ENCODE data around the gene BLCAP. TPM values are rescaled to one million over a fixed set of nuclear protein-coding genes. Genes with fewer than 3 reads are reported as not detected.
"Not testable (repeated sequence)": the region's sequence is repeated elsewhere in the genome, so short reads cannot be mapped to it uniquely, and the experiment has no call there.

Gene BLCAP, protein sequence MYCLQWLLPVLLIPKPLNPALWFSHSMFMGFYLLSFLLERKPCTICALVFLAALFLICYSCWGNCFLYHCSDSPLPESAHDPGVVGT
- total RNA-seq (2014; rRNA removed; shearing (Covaris generic)), result 29.1 and 32.6 TPM in 2 replicates

DNA sequence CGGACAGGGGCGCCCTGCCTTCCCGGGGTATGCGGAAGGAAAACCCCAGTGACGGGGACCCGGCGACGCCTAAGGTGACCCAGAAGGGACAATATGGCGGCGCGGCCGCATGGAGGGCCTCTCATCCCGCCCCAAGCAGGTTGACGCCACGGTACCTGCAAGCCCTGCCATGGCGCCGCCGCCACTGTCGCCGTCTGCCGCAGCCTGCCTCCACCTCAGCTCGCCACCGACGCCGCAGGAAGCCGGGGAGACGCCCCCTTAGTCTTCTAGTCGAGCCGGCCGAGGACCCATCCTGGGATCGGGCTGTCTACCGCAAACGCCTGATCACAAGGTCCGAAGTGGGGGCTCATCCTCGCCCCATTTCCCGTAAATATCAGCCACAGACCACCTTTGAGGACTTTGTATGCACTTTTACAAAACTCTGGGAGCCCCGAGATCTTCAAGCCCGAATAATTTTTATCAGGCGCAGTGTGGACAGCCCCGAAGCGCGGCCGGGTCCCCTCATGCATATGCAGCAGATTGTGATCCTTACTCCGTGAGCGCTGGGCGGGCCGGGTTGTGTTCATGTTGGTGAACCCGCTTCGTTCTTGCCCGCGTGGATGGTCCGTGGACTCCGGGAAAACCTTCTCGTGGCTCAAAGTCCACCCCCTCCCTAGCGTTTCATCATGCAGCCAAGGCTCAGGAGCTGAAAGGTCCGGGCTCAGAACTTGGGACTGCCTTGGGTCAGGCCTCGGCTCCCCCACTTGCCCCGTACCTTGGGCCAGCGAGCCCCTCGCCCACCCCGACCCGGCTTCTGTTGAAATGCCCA lies at the start of gene BLCAP:
BLCAP (minus strand) TSS at position 239 of the 808 bp plus-strand sequence. CDS start 8,702 bp downstream, outside the sequence.
- peak; percentile 86 for DNase-seq (ENCODE audit: low read depth)

DNA sequence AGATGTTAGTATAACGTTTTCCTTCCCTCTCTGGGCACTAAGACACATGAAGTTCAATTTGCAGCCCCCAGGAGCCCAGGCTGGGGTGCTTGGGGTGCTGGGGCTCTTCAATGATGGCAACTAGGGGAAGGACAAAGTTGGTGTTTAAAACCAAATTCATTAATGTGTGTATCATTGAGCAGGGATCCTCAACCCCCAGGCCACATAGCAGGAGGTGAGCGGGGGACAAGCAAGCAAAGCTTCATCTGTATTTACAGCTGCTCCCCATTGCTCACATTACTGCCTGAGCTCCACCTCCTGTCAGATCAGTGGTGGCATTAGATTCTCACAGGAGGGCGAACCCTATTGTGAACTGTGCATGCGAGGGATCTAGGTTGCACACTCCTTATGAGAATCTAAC lies 49.8 kb upstream of the BLCAP start:
- not testable (repeated sequence) for DNase-seq (ENCODE audit: low read depth)

DNA sequence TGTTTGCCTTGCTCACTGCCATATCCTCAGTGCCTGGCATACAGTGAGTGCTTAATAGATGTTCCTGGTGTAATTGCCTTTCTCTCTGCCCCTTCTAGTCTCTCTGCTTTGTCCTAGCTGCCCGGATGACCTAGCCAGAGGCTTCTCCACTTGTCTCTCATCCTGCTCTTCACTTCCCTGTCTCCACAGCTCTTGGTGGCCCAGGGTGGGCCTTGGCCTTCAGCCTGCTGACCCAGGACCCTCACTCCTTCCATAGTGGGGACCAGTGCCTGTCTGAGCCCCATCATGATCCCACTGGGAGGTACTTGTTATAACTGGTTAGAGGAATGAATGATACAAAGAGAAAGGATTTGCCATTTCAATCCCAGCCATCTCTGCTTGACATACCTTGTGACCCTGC lies 49.2 kb upstream of the BLCAP start:
- DNase-seq (ENCODE audit: low read depth), result no peak

DNA sequence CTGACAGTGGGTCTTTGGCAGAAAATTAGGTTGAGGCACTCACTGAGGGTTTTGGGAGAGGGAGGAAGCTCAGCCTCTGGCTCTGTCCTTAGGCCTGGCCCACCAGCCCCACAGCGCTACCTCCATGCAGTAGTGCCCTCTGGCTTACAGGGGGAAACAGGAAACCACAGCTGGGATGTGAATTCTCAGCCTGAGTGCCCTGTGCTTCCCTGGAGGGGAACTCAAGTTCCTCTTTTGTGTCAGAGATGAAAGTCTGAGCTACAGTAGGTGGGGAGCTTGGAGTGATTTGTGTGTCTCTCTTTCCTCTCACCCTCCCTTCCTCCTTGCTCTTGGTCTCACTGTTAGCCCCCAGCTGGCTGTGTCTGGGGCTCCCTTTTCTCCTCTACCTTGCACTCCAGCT lies 48.2 kb upstream of the BLCAP start:
- DNase-seq (ENCODE audit: low read depth), result no peak

DNA sequence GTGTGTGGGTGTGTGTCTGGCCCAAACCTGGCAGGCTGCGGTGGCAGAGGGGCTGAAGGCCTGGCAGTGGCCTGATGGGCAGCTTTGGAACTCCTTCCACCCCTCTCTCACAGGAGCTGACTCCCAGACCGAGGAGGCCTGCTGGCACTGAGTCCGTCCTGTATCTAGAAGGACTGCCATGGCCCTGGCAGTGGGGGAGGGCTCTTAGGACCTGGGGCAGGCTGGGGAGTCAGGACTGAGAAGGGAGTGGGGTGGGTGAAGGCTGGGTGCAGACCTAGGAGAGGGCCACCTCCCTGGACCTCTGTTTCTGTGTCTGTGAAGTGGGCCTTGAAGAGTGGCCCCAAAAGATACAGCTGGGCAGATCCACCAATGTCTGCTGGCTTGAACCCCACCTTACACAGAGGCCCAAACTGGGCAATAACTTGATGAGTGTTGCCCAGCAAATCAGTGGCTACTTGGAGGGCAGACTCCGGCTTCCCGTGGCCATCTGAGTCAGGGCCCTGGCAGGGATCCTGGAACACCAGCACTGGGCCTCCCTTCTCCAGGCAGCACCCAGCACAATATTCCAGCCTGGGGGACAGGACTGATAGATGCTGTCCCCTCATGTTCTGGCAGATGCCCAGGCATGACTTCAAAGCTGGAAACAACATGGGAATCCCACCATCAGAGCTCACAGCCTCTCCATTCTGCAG lies 46.7 kb upstream of the BLCAP start:
- no peak for DNase-seq (ENCODE audit: low read depth)

DNA sequence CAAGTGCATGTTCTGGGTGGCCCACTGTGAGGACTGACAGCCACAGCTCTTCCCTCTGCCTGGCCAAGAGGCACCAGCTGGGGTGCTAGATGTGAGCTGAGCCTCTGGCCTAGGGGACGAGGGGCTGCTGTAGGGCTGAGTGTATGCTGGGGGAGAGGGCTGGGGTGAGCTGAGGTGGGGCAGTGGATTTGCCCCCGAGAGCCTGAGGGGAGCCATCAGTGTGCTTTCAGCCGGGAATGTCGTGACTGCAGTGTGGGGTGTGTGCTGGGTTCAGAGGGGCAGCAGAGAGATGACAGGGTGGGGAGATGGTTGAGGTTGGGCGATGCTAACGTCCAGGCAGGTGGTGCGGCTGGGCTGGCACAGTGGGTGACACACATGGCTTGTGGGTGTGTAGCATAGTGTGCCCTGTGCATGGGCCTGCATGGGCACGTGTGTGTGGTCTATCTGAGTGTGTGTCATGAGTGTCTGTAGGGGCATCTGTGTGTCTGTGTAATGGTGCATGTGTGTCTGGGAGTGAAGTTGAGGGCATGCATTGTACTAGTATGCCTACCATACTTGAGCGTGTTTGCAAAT lies 46.0 kb upstream of the BLCAP start:
- no peak for DNase-seq (ENCODE audit: low read depth)

DNA sequence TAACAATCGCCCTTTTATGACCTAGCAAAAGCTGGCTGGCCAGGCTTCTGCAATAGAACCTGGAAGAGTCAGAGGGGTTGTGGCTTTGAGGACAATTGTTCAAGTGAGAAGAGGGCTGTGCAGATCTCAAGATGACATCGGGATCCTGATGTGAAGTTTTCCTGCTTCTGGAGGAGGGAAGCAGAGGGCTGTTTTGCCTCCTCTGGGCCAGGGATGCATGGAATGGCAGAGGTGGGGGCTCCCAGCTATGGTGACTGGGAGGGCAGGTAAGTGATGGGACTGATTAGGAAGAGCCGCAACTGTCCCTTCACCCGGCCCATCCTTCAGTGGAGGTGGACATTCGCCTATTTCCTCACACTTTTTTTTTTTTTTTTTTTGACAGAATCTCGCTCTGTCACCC lies 43.4 kb upstream of the BLCAP start:
- no peak for DNase-seq (ENCODE audit: low read depth)

DNA sequence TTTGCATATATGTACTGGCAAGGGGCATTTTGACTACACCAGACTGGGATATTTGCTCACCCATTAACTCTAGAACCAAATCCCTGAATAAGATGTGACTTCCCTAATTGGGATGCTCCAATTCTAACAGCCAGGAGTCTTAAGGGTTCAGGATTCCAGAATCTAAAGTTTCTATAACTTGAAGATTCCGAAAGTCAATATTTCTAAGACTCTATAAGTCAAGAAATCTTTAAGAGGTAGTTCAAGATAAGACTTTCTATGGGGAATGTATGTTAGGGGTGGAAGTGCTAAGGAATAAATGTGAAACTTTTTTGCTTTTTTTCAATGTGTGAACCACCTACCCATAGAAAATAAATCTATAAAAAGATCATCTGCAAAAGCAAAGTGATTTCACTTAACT lies 42.7 kb upstream of the BLCAP start:
- no peak for DNase-seq (ENCODE audit: low read depth)

DNA sequence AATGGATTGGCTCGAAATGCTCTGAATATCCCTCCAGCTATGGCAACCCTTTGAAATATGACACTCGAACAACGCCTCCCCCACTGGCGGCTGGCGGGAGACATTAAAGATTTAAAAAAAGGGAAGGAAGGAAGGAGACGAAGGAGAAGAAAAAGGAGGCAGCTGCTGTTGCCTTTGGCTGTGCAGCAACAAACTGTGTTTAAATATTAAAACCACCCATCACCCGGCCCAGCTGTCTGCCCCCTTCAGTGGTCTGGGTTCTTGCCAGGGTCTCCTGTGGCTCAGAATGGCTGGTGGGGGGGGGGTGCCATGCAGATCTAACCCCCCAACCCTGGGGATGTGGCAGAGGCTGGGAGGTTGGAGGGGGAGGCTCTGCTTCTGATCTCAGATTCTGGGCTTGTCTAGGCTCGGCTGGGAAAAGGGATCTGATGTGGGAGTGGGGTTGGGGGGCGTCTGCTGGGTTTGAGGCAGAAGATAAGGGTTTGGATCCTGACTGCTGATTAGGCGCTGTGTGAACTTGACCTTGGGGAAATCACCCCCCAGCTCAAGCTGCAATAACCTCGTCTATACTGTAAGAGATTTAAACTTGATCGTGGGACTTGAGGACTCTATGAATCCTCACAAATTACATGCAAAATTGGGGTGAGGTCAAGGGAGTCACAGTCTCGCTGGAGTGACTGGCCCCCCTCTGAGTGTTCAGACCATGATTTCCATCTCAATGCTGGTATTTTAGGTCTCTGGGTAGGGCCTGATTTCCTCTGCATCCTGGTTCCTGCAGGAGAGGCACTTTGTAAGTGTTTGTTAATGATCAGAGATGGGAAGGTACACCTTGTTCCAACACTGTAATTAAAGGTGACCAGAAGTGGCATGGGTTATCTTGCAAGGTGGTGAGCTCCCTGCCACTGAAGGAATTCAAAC lies 40.3 kb upstream of the BLCAP start:
- DNase-seq (ENCODE audit: low read depth), result peak; percentile 12

DNA sequence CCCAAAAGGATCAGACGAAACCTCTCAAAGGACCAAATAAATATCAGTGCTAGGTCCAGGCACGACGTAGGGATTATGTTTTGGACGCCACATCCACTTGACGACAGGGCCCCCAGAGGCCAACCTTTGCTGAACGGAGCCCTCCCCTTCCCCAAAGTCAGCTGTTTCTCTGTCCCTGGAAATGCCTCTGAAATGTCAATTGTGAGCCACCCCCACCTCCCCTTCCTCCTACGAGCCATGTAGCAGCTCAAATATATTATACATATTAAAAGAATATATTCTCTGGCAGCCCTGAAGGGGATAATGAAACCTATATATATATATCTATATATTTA lies 39.6 kb upstream of the BLCAP start:
- no peak for DNase-seq (ENCODE audit: low read depth)

DNA sequence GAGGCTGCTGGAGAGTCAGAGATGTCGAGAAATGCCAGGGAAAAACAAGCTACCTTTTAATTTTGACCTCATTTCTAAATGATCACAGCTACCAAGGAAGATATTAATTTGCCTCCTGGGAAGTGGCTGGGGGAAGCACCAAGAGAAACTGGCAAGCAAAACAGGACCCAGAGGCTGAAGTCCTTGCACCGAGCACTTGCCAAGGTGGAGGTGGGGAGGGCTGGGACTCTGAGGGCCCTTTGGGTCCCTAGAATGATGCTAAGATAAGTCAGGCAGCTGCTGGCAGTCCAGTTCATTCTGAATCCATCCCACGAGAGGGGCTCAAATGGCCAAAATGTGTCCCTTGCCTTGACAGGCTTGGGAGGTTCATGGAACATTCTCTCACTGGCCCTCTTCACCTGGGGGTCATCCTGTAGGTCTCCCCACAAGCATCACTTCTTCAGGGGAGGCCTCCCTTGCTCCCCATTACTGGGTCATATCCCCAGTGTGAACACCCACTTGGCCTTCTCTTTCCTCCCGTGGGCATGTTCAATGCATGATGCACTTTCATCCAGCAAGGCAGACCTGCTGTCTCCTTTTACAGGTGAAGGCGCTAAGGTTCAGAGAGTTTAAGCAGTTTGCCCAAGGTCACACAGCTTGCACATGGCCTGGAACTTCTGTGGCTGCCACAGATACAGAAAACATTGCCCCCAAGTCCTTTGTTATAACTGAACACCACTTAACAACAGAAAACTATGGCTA lies 39.1 kb upstream of the BLCAP start:
- DNase-seq (ENCODE audit: low read depth), result no peak

DNA sequence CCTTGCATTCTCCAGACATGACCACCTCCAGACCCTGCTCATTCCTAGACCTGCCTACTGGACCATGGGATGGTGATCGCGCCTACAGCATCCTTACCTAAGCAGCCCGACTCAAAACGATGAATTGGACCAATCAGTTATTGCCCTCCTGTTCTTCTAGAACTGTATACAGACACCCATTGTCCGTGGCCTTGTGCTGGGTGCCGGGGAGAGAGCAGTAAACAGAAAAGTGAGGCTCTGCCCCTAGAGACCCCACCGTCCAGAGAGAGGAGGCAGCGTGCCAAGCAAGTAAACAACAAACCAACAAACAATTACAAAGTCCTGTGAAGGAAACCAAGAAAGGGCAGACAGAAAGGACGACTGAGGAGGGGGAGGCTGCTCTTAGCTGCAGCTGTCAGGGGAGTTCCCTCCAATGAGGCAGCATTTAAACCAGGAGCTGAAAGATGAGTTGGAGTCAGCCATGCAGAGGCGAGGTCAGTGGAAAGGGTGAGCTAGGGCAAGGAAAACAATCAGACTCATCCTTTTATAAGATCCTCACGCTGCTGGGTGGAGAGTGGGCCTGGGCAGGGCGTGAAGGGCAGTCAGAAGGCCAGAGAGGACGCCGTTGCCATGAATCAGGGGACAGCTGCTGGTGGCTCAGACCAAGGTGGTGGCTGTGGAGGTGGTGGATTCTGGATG lies 37.6 kb upstream of the BLCAP start:
- peak; percentile 7 for DNase-seq (ENCODE audit: low read depth)

DNA sequence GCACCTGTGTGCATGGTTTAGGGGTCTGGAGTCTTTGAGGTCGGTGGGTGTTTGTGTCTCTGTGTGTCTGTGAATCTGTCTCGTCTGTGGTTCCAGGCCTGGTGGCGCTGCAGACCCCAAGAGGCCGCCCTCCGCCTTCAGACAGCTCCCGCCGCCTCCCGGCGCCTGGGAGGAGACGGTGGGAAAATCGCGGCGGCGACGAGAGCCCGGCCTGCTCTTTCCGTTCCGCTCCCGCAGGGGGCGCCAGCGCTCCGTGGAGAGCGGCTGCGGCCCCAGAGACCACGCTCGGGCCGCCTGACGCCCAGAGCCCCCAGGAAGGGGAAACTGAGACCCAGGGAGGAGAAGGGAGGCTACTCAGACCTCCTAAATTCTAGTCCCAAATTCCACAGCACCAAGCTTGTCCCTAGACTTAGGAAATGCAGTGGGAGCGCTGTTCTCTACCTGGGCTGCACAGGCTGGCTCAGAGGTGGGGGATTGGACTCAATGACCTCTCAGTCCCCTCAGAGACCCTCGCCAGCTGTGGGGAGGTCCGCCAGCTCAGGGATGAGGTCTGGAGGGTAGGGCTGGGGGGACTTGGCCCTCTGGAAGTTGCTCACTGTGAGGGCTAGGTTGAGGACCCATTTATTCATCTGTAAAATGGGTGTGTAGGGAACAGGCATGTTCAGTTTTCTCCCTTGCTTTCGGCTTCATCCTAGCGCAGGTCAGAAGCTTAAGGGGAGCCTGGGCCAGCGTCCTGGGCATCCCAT lies 36.9 kb upstream of the BLCAP start:
- DNase-seq (ENCODE audit: low read depth), result peak; percentile 53

DNA sequence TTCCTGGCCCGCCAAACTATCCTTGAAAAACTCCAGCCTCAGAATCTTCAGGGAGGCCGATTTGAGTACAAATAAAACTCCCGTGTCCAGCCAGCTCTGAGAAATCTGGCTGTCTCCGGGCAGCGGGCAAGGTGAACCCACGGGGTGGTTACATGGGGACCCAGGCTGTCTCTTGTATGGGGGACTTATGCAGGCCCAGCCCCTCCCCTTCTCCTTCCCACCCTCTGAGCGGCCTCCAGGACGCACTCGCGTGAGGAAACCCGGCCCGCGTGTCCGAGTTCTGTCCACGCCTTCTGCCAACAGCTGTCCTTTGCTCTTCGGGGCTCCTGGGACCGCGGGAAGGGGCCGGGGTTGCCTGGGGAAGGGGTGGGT lies 36.3 kb upstream of the BLCAP start:
- no peak for DNase-seq (ENCODE audit: low read depth)

DNA sequence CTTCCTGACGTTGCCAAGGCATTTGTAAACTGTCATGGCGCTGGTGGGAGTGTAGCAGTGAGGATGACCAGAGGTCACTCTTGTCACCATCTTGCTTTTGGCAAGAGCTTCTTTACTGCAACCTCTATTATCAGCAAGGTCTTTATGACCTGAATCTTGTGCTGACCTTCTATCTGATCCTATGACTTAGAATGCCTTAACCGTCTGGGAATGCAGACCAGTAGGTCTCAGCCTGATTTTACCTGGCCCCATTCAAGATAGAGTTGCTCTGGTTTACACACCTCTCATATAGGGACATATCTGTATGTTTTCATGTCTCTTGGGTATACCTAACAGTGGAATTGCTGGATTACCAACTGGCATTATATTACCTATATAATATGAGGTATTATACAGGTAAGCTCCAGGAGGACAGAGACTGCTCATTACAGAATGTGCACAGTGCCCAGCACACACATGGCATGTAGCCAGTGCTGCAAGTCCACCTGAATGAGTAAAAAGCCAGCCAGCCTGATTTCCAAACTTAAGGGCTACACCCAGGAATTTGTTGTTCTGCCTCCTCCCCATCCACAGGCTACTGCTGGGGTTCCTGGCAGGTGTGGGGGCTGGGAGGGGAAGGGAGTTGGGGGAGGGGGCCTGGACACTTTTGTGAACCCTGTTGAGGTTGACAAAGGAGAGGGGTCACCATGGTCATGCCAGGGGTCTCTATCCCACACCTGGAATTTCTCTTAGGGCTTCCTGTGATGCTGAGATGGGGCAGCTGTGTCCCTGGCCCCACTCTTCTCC lies 35.2 kb upstream of the BLCAP start:
- no peak for DNase-seq (ENCODE audit: low read depth)

DNA sequence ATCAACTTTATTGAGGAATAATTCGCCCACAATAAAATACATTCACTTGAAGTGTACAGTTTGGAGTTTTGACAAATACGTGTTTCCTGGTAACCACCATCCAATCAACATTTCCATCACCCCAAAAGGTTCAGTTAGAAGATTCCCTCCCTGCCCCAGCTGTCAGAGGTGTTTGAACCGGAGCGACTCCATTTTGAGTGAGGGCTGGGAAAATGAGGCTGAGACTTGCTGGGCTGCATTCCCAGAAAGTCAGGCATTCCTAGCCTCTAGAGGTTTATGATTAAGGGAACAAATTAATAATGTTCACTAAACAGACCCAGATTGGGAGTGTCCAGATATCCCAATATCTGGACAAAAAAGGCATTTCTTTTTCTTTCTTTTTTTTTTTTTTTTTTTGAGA lies 33.0 kb upstream of the BLCAP start:
- DNase-seq (ENCODE audit: low read depth), result no peak

DNA sequence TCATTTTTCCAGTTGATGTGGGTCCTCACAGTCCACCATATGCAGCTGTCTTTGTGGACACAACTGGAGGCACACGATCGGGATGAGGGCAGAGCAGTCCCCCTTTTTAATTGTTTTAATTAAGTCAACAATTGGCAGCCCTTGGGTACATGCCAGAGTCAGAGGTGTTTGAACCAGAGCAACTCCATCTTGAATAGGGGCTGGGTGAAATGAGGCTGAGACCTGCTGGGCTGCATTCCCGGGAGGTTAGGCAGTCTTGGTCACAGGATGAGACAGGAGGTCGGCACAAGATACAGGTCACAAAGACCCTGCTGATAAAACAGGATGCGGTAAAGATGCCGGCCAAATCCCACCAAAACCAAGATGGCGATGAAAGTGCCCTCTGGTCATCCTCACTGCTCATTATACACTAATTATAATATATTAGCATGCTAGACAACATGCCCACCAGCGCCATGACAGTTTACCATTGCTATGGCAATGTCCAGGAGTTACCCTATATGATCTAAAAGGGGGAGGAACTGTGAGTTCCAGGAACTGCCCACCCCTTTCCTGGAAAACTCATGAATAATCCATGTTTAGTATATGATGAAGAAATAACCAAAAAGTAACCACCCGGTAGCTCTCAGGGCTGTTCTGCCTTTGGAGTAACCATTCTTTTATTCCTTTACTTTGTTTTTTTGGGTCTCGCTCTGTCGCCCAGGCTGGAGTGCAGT lies 31.8 kb upstream of the BLCAP start:
- DNase-seq (ENCODE audit: low read depth), result no peak

DNA sequence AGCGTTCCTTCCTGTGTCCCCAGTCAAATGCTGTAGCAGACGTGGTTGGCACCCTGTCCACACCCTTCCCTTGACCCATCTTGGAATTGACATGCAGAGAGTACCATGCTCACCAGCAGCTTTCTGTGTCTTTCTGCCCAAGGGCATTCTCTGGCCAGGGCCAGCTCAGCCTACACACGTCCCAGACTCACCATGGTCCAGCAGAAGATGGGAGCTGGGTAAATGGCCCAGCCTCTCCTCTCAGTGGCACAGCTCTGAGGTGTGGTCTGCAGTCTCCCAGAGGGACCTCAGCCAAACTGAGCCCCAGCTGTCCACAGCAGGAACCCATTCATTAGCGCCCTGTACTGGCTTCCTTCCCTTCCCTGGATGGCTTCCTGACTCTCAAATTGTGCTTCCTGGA lies 31.1 kb upstream of the BLCAP start:
- no peak for DNase-seq (ENCODE audit: low read depth)

All from Daoy (cell line).